ENCODE results near the gene ERLEC1.

The ERLEC1 gene

DNA sequence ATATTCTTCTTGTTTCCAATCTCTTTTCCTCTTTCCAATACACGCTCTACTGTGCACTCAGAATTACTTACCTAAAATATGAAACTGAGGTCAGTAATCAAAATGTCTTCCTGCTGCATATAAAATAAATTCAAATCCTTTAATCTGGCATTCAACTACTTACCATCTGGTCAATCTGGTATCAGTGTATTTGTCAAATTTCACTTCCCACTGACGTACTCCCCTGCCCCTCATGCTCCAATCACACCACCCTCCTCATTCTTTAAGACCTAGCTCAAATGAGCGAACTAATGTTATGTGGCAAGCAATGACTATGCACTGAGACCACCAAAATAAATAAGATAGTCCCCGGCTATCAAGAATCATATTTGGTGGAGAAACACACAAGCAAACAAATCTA, 6.8 kb upstream of the ERLEC1 start:
- Histone ChIP-seq H3K79me1 (ENCODE audit: low read depth, low read length) (no peaks in the 10 kb centered on the region), H2BK15ac (ENCODE audit: low read length) (no peak overlapping the region), H2AK5ac (ENCODE audit: low read depth, low read length) (no peak overlapping the region), H3K23ac (ENCODE audit: low read depth, low read length, poor library complexity) (no peak overlapping the region), H4K91ac (ENCODE audit: low read depth, low read length, poor library complexity) (no peak overlapping the region), H3K9me3 (replicated peaks in 1 of 2; ENCODE audit: control insufficient read depth in 2 of 2, insufficient read depth in 1 of 2, low read depth in 1 of 2, low read length in 2 of 2) (peaks cover 0 to 3% of the 10 kb centered on the region in 2 donors), H2BK12ac (ENCODE audit: low read length) (no peak overlapping the region), H2BK5ac (ENCODE audit: low read length) (no peak overlapping the region), H2BK120ac (ENCODE audit: low read depth, low read length) (no peak overlapping the region), H3K27ac (replicated peaks; ENCODE audit: low read length) (no peak overlapping the region), H3K27me3 (ENCODE audit: control insufficient read depth in 3 of 3, insufficient read depth in 3 of 3, low read depth in 1 of 3, low read length in 3 of 3) (no peaks in the 10 kb centered on the region), H3K36me3 (replicated peaks in 1 of 2; ENCODE audit: control insufficient read depth in 2 of 2, insufficient read depth in 2 of 2, low read length in 2 of 2) (peaks cover 0 to 74% of the 10 kb centered on the region in 2 donors), H3K4me2 (ENCODE audit: insufficient read depth, low read length, poor library complexity, severe bottlenecking) (no peak overlapping the region), H3K9ac (ENCODE audit: low read depth, low read length, poor library complexity) (no peak overlapping the region), H4K8ac (ENCODE audit: low read depth, low read length) (no peak overlapping the region), H3K4ac (ENCODE audit: low read length) (no peak overlapping the region), H3K4me1 (ENCODE audit: control insufficient read depth in 2 of 2, insufficient read depth in 1 of 2, low read depth in 1 of 2, low read length in 2 of 2) (peaks cover 2 to 9% of the 10 kb centered on the region in 2 donors), H2AFZ (ENCODE audit: low read length) (no peak overlapping the region), H3K4me3 (ENCODE audit: low read length in 2 of 2) (no peak overlapping the region), H3K18ac (ENCODE audit: low read length) (no peak overlapping the region), H3K14ac (ENCODE audit: low read length) (no peak overlapping the region)
- no CpG with 5 or more reads among the region's 4 CpGs for WGBS, 2 donors (ENCODE audit: extremely low coverage in 2 of 2, insufficient read length in 2 of 2, insufficient replicate concordance in 1 of 2)
- DNase-seq (ENCODE audit: low spot score), result no peak

DNA sequence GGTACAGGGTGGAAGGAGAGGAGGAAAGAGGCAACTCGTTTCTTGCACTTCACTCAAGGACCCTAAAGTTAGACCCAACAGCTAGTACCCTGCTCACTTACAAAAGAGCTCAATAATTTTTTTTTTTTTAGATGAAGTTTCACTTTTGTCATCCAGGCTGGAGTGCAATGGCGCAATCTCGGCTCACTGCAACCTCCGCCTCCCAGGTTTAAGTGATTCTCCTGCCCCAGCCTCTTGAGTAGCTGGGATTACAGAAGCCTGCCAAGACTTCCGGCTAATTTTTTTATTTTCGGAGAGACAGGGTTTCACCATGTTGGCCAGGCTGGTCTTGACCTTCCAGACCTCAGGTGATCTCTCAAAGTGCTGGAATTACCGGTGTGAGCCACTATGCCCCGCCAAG, 4.2 kb upstream of the ERLEC1 start:
- no peak for DNase-seq (ENCODE audit: low spot score)
- H3K4me3 ChIP-seq (ENCODE audit: low read length in 2 of 2), result no peak overlapping the region
- no peak overlapping the region for H3K4ac ChIP-seq (ENCODE audit: low read length)
- H3K4me2 ChIP-seq (ENCODE audit: insufficient read depth, low read length, poor library complexity, severe bottlenecking), result no peak overlapping the region
- H2AK5ac ChIP-seq (ENCODE audit: low read depth, low read length), result no peak overlapping the region
- H3K27me3 ChIP-seq (ENCODE audit: control insufficient read depth in 3 of 3, insufficient read depth in 3 of 3, low read depth in 1 of 3, low read length in 3 of 3), result no peaks in the 10 kb centered on the region
- peaks cover 4 to 10% of the 10 kb centered on the region in 2 donors for H3K4me1 ChIP-seq (ENCODE audit: control insufficient read depth in 2 of 2, insufficient read depth in 1 of 2, low read depth in 1 of 2, low read length in 2 of 2)
- H2BK12ac ChIP-seq (ENCODE audit: low read length), result no peak overlapping the region
- no peak overlapping the region for H2AFZ ChIP-seq (ENCODE audit: low read length)
- H3K9ac ChIP-seq (ENCODE audit: low read depth, low read length, poor library complexity), result no peak overlapping the region
- no peak overlapping the region for H3K23ac ChIP-seq (ENCODE audit: low read depth, low read length, poor library complexity)
- peaks cover 0 to 3% of the 10 kb centered on the region in 2 donors for H3K9me3 ChIP-seq (replicated peaks in 1 of 2; ENCODE audit: control insufficient read depth in 2 of 2, insufficient read depth in 1 of 2, low read depth in 1 of 2, low read length in 2 of 2)
- H3K36me3 ChIP-seq (replicated peaks in 1 of 2; ENCODE audit: control insufficient read depth in 2 of 2, insufficient read depth in 2 of 2, low read length in 2 of 2), result peaks cover 0 to 50% of the 10 kb centered on the region in 2 donors
- no peak overlapping the region for H2BK15ac ChIP-seq (ENCODE audit: low read length)
- H4K8ac ChIP-seq (ENCODE audit: low read depth, low read length), result no peak overlapping the region
- H3K27ac ChIP-seq (replicated peaks; ENCODE audit: low read length), result no peak overlapping the region
- H3K14ac ChIP-seq (ENCODE audit: low read length), result no peak overlapping the region
- no peak overlapping the region for H4K91ac ChIP-seq (ENCODE audit: low read depth, low read length, poor library complexity)
- no CpG with 5 or more reads among the region's 8 CpGs for WGBS, 2 donors (ENCODE audit: extremely low coverage in 2 of 2, insufficient read length in 2 of 2, insufficient replicate concordance in 1 of 2)
- H2BK5ac ChIP-seq (ENCODE audit: low read length), result no peak overlapping the region
- H2BK120ac ChIP-seq (ENCODE audit: low read depth, low read length), result no peak overlapping the region
- H3K18ac ChIP-seq (ENCODE audit: low read length), result no peak overlapping the region
- H3K79me1 ChIP-seq (ENCODE audit: low read depth, low read length), result peaks cover 6% of the 10 kb centered on the region

DNA sequence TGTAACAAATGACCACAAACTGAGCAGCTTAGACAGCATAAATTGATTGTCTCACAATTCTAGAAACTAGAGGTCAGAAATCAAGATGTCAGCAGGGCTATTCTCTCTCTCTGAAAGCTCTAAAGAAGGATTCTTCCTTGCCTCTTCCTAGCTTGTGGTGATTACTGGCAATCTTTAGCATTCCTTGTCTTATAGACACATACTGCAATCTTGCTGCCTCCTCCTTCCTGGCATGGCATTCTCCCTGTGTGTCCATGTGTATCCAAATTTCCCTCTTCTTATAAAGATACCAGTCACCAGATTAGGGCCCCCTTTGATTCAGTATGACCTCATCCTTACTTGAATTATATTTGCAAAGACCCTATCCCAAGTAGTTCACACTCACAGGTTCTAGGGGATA, 2.4 kb upstream of the ERLEC1 start:
- H3K23ac ChIP-seq (ENCODE audit: low read depth, low read length, poor library complexity), result no peak overlapping the region
- DNase-seq (ENCODE audit: low spot score), result no peak
- peaks cover 0 to 39% of the 10 kb centered on the region in 2 donors for H3K36me3 ChIP-seq (replicated peaks in 1 of 2; ENCODE audit: control insufficient read depth in 2 of 2, insufficient read depth in 2 of 2, low read length in 2 of 2)
- H3K27ac ChIP-seq (replicated peaks; ENCODE audit: low read length), result no peak overlapping the region
- H2BK5ac ChIP-seq (ENCODE audit: low read length), result no peak overlapping the region
- H3K9ac ChIP-seq (ENCODE audit: low read depth, low read length, poor library complexity), result no peak overlapping the region
- H4K91ac ChIP-seq (ENCODE audit: low read depth, low read length, poor library complexity), result no peak overlapping the region
- H3K14ac ChIP-seq (ENCODE audit: low read length), result no peak overlapping the region
- no peak overlapping the region for H2BK12ac ChIP-seq (ENCODE audit: low read length)
- no peak overlapping the region for H2AK5ac ChIP-seq (ENCODE audit: low read depth, low read length)
- no peak overlapping the region for H2BK120ac ChIP-seq (ENCODE audit: low read depth, low read length)
- H2BK15ac ChIP-seq (ENCODE audit: low read length), result no peak overlapping the region
- peaks cover 9 to 14% of the 10 kb centered on the region in 2 donors for H3K4me1 ChIP-seq (ENCODE audit: control insufficient read depth in 2 of 2, insufficient read depth in 1 of 2, low read depth in 1 of 2, low read length in 2 of 2)
- no peak overlapping the region for H3K4me2 ChIP-seq (ENCODE audit: insufficient read depth, low read length, poor library complexity, severe bottlenecking)
- no peak overlapping the region for H2AFZ ChIP-seq (ENCODE audit: low read length)
- H3K27me3 ChIP-seq (ENCODE audit: control insufficient read depth in 3 of 3, insufficient read depth in 3 of 3, low read depth in 1 of 3, low read length in 3 of 3), result no peaks in the 10 kb centered on the region
- no peak overlapping the region for H4K8ac ChIP-seq (ENCODE audit: low read depth, low read length)
- no peak overlapping the region for H3K4ac ChIP-seq (ENCODE audit: low read length)
- peaks cover 7% of the 10 kb centered on the region for H3K79me1 ChIP-seq (ENCODE audit: low read depth, low read length)
- no peaks in the 10 kb centered on the region for H3K9me3 ChIP-seq (replicated peaks in 1 of 2; ENCODE audit: control insufficient read depth in 2 of 2, insufficient read depth in 1 of 2, low read depth in 1 of 2, low read length in 2 of 2)
- no peak overlapping the region for H3K18ac ChIP-seq (ENCODE audit: low read length)
- H3K4me3 ChIP-seq (ENCODE audit: low read length in 2 of 2), result peak overlapping the region in 1 of 2 donors; percentile 10

DNA sequence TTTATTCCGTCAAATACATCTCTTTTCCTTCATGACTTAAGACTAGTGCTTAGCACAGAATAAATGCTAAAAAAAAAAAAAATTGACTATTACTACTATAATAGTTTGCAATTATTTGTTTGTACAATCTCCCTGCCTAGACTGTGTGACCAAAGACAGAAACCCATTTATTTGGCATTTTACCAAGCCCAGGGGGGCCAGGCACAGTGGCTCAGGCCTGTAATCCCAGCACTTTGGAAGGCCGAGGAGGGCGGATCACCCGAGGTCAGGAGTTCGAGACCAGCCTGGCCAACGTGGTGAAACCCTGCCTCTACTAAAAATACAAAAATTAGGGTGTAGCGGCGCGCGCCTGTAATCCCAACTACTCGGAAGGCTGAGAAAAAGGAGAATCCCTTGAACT, 1.5 kb upstream of the ERLEC1 start:
- Histone ChIP-seq H2BK120ac (ENCODE audit: low read depth, low read length) (no peak overlapping the region), H3K79me1 (ENCODE audit: low read depth, low read length) (peaks cover 7% of the 10 kb centered on the region), H3K4me2 (ENCODE audit: insufficient read depth, low read length, poor library complexity, severe bottlenecking) (no peak overlapping the region), H3K27ac (replicated peaks; ENCODE audit: low read length) (no peak overlapping the region), H3K36me3 (replicated peaks in 1 of 2; ENCODE audit: control insufficient read depth in 2 of 2, insufficient read depth in 2 of 2, low read length in 2 of 2) (peaks cover 0 to 30% of the 10 kb centered on the region in 2 donors), H3K23ac (ENCODE audit: low read depth, low read length, poor library complexity) (no peak overlapping the region), H3K9ac (ENCODE audit: low read depth, low read length, poor library complexity) (no peak overlapping the region), H3K18ac (ENCODE audit: low read length) (no peak overlapping the region), H3K4me1 (ENCODE audit: control insufficient read depth in 2 of 2, insufficient read depth in 1 of 2, low read depth in 1 of 2, low read length in 2 of 2) (peaks cover 9 to 14% of the 10 kb centered on the region in 2 donors), H2BK12ac (ENCODE audit: low read length) (no peak overlapping the region), H4K8ac (ENCODE audit: low read depth, low read length) (no peak overlapping the region), H2BK15ac (ENCODE audit: low read length) (no peak overlapping the region), H2BK5ac (ENCODE audit: low read length) (no peak overlapping the region), H4K91ac (ENCODE audit: low read depth, low read length, poor library complexity) (no peak overlapping the region), H2AK5ac (ENCODE audit: low read depth, low read length) (no peak overlapping the region), H3K27me3 (ENCODE audit: control insufficient read depth in 3 of 3, insufficient read depth in 3 of 3, low read depth in 1 of 3, low read length in 3 of 3) (no peaks in the 10 kb centered on the region), H3K4me3 (ENCODE audit: low read length in 2 of 2) (peak overlapping the region in 1 of 2 donors; percentile 59), H3K14ac (ENCODE audit: low read length) (no peak overlapping the region), H3K4ac (ENCODE audit: low read length) (no peak overlapping the region), H3K9me3 (replicated peaks in 1 of 2; ENCODE audit: control insufficient read depth in 2 of 2, insufficient read depth in 1 of 2, low read depth in 1 of 2, low read length in 2 of 2) (no peaks in the 10 kb centered on the region), H2AFZ (ENCODE audit: low read length) (no peak overlapping the region)
- no peak for DNase-seq (ENCODE audit: low spot score)
- no CpG with 5 or more reads among the region's 11 CpGs for WGBS, 2 donors (ENCODE audit: extremely low coverage in 2 of 2, insufficient read length in 2 of 2, insufficient replicate concordance in 1 of 2)

Measured in neuronal stem cell (in vitro differentiated cells).